Thoracic aorta (tissue), 2 donors: ENCODE data around the gene RNF207. TPM values are rescaled to one million over a fixed set of nuclear protein-coding genes. Genes with fewer than 3 reads are reported as not detected.

Experiments
- ATAC-seq: fragments of 150-250 bp; one replicate; pipeline ENCODE4 v1.8.0; 2017; ENCODE audit warnings: low read depth; ENCODE audit not compliant: insufficient number of reproducible peaks, low FRiP score
- DNase-seq: peaks from one replicate; pipeline ENCODE4 v3.0.0-alpha.2; 2020; ENCODE audit warnings: low spot score
- H3K27ac ChIP-seq, 2 donors: fragments of 200-600 bp; sonication (generic); 1 replicate in 1 of 2; 2 replicates in 1 of 2; pipeline ENCODE4 v1.5.1; 2016; ENCODE audit warnings: mild to moderate bottlenecking in 2 of 2, moderate library complexity in 2 of 2
- H3K27me3 ChIP-seq: fragments of 200-600 bp; sonication (generic); replicated peaks from 2 replicates; pipeline ENCODE4 v1.6.0; 2016; ENCODE audit warnings: mild to moderate bottlenecking; ENCODE audit not compliant: insufficient read depth
- H3K36me3 ChIP-seq: fragments of 200-600 bp; sonication (generic); one replicate; pipeline ENCODE4 v1.5.1; 2016
- H3K4me1 ChIP-seq, 2 donors: fragments of 200-600 bp; sonication (generic); 1 replicate in 1 of 2; 2 replicates in 1 of 2; pipeline versions ENCODE4 v1.5.1 to v1.6.0; 2016; ENCODE audit warnings: low read depth in 2 of 2, mild to moderate bottlenecking in 1 of 2; ENCODE audit not compliant: control insufficient read depth in 1 of 2
- H3K4me3 ChIP-seq: fragments of 200-600 bp; sonication (generic); 2 replicates; pipeline ENCODE4 v1.5.1; 2016; ENCODE audit warnings: mild to moderate bottlenecking
- H3K9me3 ChIP-seq: fragments of 200-600 bp; sonication (generic); 2 replicates; pipeline ENCODE4 v1.5.1; 2016
- total RNA-seq, 2 donors: library from RNA; depleted of rRNA; stranded (reverse); fragments of >200 nt; gene quantifications; one replicate each; pipeline versions ENCODE4 v1.1.0 to v1.2.3, GENCODE V29; 2016
- TF ChIP-seq, protein P1 (sequence below): fragments of 200-600 bp; sonication (generic); IDR thresholded peaks from one replicate; pipeline ENCODE4 v1.5.1; 2019; ENCODE audit warnings: antibody characterized with exemption

Gene RNF207
- total RNA-seq, 2 donors from 2014 or later, result 30.5 to 50.1 TPM

DNA sequence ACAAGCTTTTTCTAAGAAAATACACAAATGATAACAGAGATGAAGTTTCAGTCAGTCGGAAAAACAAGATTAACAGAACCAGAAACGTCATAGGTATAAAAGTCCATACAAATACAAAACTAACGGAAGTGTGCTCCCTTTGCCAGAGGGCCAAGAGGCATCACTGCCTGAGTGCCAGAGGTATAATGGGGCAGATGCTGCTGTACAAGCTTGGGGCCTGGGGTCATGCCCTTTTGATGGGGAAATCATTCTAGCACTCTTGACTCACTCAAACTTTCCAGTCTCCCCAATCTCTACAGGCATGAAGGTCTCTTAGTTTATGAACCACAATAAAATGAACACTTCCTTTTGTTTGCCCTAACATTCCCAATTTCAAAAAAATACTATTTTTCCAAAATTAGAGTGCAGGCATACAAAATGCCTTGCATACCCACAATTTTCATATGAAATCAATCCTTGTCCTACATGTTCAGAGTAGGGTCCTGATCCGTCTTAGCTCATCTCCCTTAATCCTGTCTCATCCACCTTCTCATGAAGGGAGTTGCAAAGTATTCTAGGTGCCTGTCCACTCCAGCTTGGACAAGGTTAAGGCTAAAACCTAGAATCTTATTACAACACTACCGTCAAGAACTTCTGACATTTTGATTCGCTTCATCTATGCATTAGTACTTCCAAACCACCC lies 8.0 kb upstream of the RNF207 start:
- H3K27me3 ChIP-seq, result no peaks in the 10 kb centered on the region
- no peak overlapping the region for H3K27ac ChIP-seq
- TF ChIP-seq, protein P1, sequence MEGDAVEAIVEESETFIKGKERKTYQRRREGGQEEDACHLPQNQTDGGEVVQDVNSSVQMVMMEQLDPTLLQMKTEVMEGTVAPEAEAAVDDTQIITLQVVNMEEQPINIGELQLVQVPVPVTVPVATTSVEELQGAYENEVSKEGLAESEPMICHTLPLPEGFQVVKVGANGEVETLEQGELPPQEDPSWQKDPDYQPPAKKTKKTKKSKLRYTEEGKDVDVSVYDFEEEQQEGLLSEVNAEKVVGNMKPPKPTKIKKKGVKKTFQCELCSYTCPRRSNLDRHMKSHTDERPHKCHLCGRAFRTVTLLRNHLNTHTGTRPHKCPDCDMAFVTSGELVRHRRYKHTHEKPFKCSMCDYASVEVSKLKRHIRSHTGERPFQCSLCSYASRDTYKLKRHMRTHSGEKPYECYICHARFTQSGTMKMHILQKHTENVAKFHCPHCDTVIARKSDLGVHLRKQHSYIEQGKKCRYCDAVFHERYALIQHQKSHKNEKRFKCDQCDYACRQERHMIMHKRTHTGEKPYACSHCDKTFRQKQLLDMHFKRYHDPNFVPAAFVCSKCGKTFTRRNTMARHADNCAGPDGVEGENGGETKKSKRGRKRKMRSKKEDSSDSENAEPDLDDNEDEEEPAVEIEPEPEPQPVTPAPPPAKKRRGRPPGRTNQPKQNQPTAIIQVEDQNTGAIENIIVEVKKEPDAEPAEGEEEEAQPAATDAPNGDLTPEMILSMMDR, result no peak
- ATAC-seq, result no peak
- no peaks in the 10 kb centered on the region for H3K9me3 ChIP-seq
- peak overlapping the region; percentile 86 for H3K4me3 ChIP-seq
- DNase-seq, result no peak
- peaks cover 26% of the 10 kb centered on the region for H3K36me3 ChIP-seq
- H3K4me1 ChIP-seq, result peaks cover 14 to 29% of the 10 kb centered on the region in 2 donors

DNA sequence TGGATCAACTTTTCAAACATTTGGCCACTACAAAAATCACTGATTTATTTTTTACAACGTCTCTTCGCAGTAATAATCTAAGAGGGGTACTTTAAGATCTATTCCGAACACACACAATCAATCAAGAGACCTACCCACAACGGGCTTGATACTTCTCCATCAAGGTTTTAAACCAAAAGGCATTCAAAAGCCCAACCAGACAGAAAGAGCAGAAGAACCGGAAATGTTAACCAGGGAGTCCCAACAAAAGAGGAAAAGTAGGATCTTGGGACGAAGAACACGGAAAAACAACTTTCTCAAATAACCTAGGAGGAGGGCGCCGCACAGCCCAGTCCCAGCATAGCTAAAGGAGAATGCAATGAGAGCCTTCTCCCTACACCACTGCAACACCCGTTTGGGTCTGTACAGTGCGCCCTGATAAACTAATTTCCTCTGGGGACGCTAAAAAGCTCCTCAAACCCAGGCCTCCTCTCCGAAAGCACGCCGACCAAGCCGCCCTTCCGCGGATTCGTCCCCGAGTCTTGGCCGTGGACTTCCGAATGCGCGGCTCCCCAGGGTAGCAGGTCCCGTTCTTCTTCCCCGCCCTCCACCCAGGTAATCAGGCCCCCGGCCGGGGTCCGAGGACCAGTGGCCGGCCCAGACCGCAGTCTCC lies 7.1 kb upstream of the RNF207 start:
- Histone ChIP-seq H3K36me3 (peaks cover 17% of the 10 kb centered on the region), H3K27ac (peak overlapping the region; percentile 51 to 61)
- no peak for ATAC-seq

DNA sequence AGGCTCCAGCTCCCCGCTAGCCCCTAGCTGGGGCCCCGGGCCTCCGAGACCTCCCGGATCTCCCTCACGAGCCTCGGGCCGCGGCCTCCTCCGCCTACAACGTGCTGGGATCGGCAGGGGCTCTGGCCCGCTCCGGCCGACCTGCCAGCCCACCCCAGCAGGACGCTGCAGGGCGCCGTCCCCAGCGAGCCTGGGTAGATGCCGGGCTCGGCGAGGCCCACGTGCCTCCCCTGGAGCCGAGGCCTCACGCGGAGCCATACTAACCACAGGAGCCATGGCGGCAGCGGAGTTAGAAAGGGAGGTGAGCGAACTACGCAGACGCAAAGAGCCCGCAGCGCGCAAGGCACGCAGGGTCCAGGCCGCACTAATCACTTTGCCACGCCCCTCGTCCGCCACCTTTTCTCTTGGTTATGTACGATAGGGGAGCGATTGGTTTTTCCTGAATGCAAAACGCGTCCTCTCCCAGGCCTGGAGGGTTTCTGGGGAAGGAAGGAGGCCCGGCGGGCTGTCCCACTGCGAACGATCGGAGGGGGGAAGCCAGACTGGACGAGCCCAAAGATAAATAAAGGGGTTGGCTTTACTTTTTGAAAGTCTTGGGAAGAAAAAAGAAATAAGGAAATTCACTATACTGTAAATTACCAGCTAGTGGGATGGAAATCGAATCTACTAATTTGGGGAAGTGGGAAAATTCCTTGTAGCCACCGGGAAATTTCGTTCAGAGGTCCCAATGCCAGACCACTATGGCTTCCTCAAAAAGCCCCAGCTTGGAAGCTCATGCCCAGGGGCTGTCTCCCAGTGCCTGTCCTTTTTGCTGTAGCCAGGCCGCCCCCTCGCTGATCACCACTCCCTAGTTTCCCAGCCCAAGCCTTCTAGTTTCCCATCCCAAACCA lies 6.4 kb upstream of the RNF207 start, which contains the start of gene RPL22:
TSS of gene RPL22 (minus strand) at position 298 of the 890 bp plus-strand sequence. CDS start at position 276, 22 bp downstream.
- TF ChIP-seq, protein P1, result no peak
- H3K36me3 ChIP-seq, result peaks cover 9% of the 10 kb centered on the region

More for the DNA sequence above, 7.1 kb upstream of the RNF207 start:
- H3K4me1 ChIP-seq, result peaks cover 14 to 29% of the 10 kb centered on the region in 2 donors
- DNase-seq, result no peak
- H3K9me3 ChIP-seq, result no peaks in the 10 kb centered on the region
- no peaks in the 10 kb centered on the region for H3K27me3 ChIP-seq
- TF ChIP-seq, protein P1, result no peak
- H3K4me3 ChIP-seq, result peak overlapping the region; percentile 86

DNA sequence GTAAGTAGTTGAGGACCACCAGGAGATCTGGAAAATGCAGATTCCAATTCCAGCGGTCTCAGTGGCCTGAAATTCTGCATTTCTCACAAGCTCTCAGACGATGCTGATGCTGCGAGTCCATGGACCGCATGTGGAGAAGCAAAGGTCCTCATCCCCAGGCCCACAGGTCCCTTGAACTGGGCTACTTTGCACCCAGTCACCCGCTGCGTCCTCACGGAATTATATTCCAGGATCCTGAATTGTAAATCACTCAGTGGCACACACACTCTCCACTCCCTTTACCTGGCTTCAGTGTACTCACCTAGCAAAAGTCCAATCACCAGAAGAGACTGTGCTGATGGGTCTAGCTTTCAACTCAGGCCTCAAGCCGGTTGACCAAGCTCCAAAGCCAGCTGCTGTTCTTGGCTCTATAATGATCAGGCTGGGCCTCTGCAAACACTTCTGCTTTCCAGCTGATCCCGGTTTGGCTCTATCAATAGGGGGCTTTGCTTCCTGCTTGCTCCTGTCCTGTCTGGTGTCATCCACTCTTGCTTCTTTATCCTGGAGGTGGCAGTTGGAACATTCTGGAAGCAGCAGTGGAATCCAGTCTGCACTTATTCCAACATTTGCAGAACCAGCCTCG lies 5.6 kb upstream of the RNF207 start:
- H3K36me3 ChIP-seq, result peaks cover 2% of the 10 kb centered on the region
- ATAC-seq (no peak), DNase-seq (no peak)
- TF ChIP-seq, protein P1, result no peak
- H3K9me3 ChIP-seq, result no peaks in the 10 kb centered on the region
- H3K27ac ChIP-seq, result peak overlapping the region; percentile 80 to 85
- H3K4me1 ChIP-seq, result peaks cover 14 to 34% of the 10 kb centered on the region in 2 donors
- H3K27me3 ChIP-seq, result no peaks in the 10 kb centered on the region
- H3K4me3 ChIP-seq, result peak overlapping the region; percentile 86

More for the DNA sequence above, 6.4 kb upstream of the RNF207 start, which contains the start of gene RPL22:
- H3K4me3 ChIP-seq, result peak within 1 kb of the TSS; percentile 86
- no peaks in the 10 kb centered on the region for H3K27me3 ChIP-seq
- H3K9me3 ChIP-seq, result no peaks in the 10 kb centered on the region
- peaks cover 14 to 29% of the 10 kb centered on the region in 2 donors for H3K4me1 ChIP-seq
- ATAC-seq (peak; percentile 98), DNase-seq (peak; percentile 97)
- peak within 1 kb of the TSS; percentile 80 to 85 for H3K27ac ChIP-seq
